Hepatocyte (in vitro differentiated cells): Measurements from ENCODE around the gene PLXDC1.

ENCODE experiments used
- EZH2 ChIP-seq: fragments of 200-600 bp; sonication (generic); IDR thresholded peaks from 2 replicates; pipeline ENCODE4 v1.6.1; 2016; ENCODE audit warnings: antibody characterized with exemption, mild to moderate bottlenecking, borderline replicate concordance
- TF ChIP-seq, protein P1 (sequence below): fragments of 200-600 bp; sonication (generic); IDR thresholded peaks from 2 replicates; pipeline ENCODE4 v1.5.1; 2016; ENCODE audit warnings: antibody characterized with exemption, mild to moderate bottlenecking; ENCODE audit not compliant: poor library complexity

DNA sequence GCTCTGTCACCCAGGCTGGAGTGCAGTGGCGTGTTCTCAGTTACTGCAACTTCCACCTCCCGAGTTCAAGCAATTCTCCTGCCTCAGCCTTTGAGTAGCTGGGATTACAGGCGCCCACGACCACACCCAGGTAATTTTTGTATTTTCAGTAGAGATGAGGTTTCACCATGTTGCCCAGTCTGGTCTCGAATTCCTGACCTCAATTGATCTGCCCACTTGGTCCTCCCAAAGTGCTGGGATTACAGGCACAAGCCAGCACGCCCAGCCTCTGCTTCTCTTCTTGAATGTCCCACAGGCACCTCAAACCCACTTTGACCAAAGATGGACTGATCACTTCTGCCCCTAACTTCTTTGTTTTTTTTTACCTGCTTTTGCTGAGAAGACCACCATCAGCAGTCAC, 19.1 kb upstream of the PLXDC1 start:
- TF ChIP-seq, protein P1, sequence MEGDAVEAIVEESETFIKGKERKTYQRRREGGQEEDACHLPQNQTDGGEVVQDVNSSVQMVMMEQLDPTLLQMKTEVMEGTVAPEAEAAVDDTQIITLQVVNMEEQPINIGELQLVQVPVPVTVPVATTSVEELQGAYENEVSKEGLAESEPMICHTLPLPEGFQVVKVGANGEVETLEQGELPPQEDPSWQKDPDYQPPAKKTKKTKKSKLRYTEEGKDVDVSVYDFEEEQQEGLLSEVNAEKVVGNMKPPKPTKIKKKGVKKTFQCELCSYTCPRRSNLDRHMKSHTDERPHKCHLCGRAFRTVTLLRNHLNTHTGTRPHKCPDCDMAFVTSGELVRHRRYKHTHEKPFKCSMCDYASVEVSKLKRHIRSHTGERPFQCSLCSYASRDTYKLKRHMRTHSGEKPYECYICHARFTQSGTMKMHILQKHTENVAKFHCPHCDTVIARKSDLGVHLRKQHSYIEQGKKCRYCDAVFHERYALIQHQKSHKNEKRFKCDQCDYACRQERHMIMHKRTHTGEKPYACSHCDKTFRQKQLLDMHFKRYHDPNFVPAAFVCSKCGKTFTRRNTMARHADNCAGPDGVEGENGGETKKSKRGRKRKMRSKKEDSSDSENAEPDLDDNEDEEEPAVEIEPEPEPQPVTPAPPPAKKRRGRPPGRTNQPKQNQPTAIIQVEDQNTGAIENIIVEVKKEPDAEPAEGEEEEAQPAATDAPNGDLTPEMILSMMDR: no peak
- no peak for TF ChIP-seq EZH2
